Measurements from ENCODE around the gene LTBP4.

Gene LTBP4

GRCh38 chr19:40578442-40578908 lies 22.7 kb upstream of the LTBP4 start:
- TF ChIP-seq, protein P1, sequence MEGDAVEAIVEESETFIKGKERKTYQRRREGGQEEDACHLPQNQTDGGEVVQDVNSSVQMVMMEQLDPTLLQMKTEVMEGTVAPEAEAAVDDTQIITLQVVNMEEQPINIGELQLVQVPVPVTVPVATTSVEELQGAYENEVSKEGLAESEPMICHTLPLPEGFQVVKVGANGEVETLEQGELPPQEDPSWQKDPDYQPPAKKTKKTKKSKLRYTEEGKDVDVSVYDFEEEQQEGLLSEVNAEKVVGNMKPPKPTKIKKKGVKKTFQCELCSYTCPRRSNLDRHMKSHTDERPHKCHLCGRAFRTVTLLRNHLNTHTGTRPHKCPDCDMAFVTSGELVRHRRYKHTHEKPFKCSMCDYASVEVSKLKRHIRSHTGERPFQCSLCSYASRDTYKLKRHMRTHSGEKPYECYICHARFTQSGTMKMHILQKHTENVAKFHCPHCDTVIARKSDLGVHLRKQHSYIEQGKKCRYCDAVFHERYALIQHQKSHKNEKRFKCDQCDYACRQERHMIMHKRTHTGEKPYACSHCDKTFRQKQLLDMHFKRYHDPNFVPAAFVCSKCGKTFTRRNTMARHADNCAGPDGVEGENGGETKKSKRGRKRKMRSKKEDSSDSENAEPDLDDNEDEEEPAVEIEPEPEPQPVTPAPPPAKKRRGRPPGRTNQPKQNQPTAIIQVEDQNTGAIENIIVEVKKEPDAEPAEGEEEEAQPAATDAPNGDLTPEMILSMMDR (IDR thresholded peaks at IDR 0.05; ENCODE audit: low read depth, low read length, missing control alignments), result no peak
- no peak for DNase-seq (ENCODE audit: low read depth)
- no peak overlapping the region for H3K4me3 ChIP-seq (ENCODE audit: low read depth, low read length)

DNA sequence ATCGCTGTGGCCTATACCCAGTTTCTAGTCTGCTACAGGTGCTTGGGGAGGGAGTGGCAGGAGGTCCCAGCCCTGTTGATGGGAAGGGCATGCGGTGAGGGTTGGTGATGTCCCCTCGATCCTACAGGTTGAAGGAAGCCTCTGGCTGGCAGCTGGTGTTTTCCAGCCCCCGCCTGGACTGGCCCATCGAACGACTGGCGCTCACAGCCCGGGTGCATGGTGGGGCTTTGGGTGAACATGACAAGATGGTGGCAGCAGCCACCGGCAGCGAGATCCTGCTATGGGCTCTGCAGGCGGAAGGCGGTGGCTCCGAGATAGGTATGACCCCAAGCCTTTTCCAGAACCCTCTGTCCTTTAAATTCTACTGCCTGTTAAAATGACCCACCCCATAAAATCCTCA lies 20.6 kb upstream of the LTBP4 start:
- H3K4me3 ChIP-seq (ENCODE audit: low read depth, low read length), result no peak overlapping the region
- TF ChIP-seq, protein P1 (IDR thresholded peaks at IDR 0.05; ENCODE audit: low read depth, low read length, missing control alignments), result no peak
- DNase-seq (ENCODE audit: low read depth), result no peak

GRCh38 chr19:40581531-40581930 lies 19.6 kb upstream of the LTBP4 start:
- no peak for DNase-seq (ENCODE audit: low read depth)
- TF ChIP-seq, protein P1 (IDR thresholded peaks at IDR 0.05; ENCODE audit: low read depth, low read length, missing control alignments), result no peak
- no peak overlapping the region for H3K4me3 ChIP-seq (ENCODE audit: low read depth, low read length)

DNA sequence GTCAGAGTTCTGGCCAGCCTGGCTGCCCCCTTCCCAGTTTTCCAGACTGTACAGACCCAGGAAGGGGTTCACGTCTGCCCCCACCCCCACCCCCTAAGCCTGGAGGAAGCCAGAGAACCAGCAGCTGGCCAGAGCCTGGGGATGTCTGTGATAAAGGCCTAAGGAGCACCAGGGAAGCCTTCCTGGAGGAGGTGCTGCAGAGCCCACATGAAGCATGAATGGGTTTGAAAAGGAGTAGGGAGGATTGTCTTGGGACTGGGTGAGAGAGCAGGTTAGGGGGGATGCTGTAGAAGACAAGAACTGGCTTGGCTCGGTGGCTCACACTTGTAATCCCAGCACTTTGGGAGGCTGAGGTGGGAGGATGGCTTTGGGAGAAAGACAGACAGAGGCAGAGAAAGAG lies 18.7 kb upstream of the LTBP4 start:
- H3K4me3 ChIP-seq (ENCODE audit: low read depth, low read length), result no peak overlapping the region
- TF ChIP-seq, protein P1 (IDR thresholded peaks at IDR 0.05; ENCODE audit: low read depth, low read length, missing control alignments), result no peak
- no peak for DNase-seq (ENCODE audit: low read depth)

GRCh38 chr19:40583283-40583682 lies 17.9 kb upstream of the LTBP4 start:
- no peak for DNase-seq (ENCODE audit: low read depth)
- TF ChIP-seq, protein P1 (IDR thresholded peaks at IDR 0.05; ENCODE audit: low read depth, low read length, missing control alignments), result no peak
- H3K4me3 ChIP-seq (ENCODE audit: low read depth, low read length), result no peak overlapping the region

DNA sequence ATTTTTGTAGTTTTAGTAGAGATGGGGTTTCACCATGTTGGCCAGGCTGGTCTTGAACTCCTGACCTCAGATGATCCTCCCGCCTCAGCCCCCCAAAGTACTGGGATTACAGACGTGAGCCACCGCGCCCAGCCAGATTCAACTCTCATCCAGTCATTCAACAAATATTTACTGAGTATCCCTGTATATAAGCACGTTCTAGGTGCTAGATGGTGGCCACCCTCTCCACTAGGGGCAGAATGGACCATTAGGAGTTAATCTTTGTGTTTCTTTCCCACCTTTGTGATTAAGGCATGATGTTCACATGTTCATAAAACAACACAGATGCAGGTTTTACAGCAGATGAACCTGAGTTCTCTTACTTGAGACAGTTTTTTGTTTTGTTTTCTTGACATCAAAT lies 17.2 kb upstream of the LTBP4 start:
- no peak for DNase-seq (ENCODE audit: low read depth)
- TF ChIP-seq, protein P1 (IDR thresholded peaks at IDR 0.05; ENCODE audit: low read depth, low read length, missing control alignments), result peak; percentile 44
- no peak overlapping the region for H3K4me3 ChIP-seq (ENCODE audit: low read depth, low read length)

DNA sequence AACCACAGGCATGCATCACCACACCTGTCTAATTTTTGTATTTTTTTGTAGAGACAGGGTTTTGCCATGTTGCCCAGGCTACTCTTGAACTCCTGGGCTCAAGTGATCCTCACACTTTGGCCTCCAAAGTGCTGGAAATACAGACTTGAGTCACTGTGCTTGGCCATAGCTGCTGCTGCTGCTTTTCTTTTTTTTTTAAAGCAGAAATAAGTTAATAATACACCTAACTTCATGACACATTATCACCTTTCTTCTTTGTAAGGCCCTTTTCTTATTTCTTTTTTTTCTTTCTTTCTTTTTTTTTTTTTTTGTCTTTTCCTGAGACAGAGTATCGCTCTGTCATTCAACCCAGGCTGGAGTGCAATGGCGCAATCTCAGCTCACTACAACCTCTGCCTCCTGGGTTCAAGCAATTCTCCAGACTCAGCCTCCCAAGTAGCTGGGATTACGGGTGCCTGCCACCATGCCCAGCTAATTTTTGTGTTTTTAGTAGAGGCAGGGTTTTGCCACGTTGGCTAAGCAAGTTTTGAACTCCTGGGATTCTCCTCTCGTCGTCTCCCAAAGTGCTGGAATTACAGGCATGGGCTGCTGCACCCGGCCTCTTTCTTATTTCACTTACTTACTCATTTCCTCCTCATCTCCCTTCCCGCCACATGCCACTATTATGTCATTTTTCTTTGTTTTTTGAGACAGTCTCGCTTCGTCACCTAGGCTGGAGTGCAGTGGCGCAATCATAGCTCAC lies 15.8 kb upstream of the LTBP4 start:
- DNase-seq (ENCODE audit: low read depth), result no peak
- TF ChIP-seq, protein P1 (IDR thresholded peaks at IDR 0.05; ENCODE audit: low read depth, low read length, missing control alignments), result no peak
- H3K4me3 ChIP-seq (ENCODE audit: low read depth, low read length), result no peak overlapping the region
